Kidney epithelial cell (primary cell): Measurements from ENCODE around the gene LRRC40. TPM values are rescaled to one million over a fixed set of nuclear protein-coding genes. Genes with fewer than 3 reads are reported as not detected.

ENCODE experiments used
- DNase-seq: peaks from one replicate; pipeline ENCODE4 v3.0.0-alpha.2; 2010; ENCODE audit warnings: low read depth
- H3K27me3 ChIP-seq: 2 replicates; pipeline ENCODE4 v1.6.0; 2011; ENCODE audit warnings: low read length; ENCODE audit not compliant: control insufficient read depth, insufficient read depth
- H3K36me3 ChIP-seq: 2 replicates; pipeline ENCODE4 v1.5.1; 2011; ENCODE audit warnings: low read length; ENCODE audit not compliant: control insufficient read depth, insufficient read depth
- H3K4me3 ChIP-seq: 2 replicates; pipeline ENCODE4 v1.5.1; 2011; ENCODE audit warnings: low read depth, mild to moderate bottlenecking, control low read depth, low read length
- CTCF ChIP-seq: IDR thresholded peaks from 2 replicates; pipeline ENCODE4 v1.5.1; 2011; ENCODE audit warnings: mild to moderate bottlenecking, moderate library complexity, low read length, control low read depth, inconsistent platforms; ENCODE audit not compliant: insufficient read depth, poor library complexity, severe bottlenecking
- total RNA-seq: library from RNA; depleted of rRNA; stranded (reverse); fragments of >200 nt; gene quantifications from 2 replicates; pipeline ENCODE4 v1.2.3, GENCODE V29; 2015

Gene LRRC40
- total RNA-seq, 1 donor from 2014 or later: 26.5 TPM

- Histone ChIP-seq H3K36me3 (no peaks in the 10 kb centered on the region), H3K27me3 (no peaks in the 10 kb centered on the region), H3K4me3 (no peak overlapping the region)
- no peak for TF ChIP-seq CTCF
- DNase-seq: no peak
These were observed 26.1 kb upstream of the LRRC40 start for GRCh38 chr1:70231475-70231874.

GRCh38 chr1:70228670-70229069 is 23.3 kb upstream of the LRRC40 start:
- DNase-seq: no peak
- Histone ChIP-seq H3K36me3 (no peaks in the 10 kb centered on the region), H3K4me3 (no peak overlapping the region), H3K27me3 (no peaks in the 10 kb centered on the region)
- TF ChIP-seq CTCF: no peak

GRCh38 chr1:70227439-70227838 is 22.1 kb upstream of the LRRC40 start:
- Histone ChIP-seq H3K36me3 (no peaks in the 10 kb centered on the region), H3K4me3 (no peak overlapping the region), H3K27me3 (no peaks in the 10 kb centered on the region)
- DNase-seq: no peak
- no peak for TF ChIP-seq CTCF

GRCh38 chr1:70224954-70225353 is 19.6 kb upstream of the LRRC40 start:
- no peaks in the 10 kb centered on the region for H3K27me3 ChIP-seq
- DNase-seq: no peak
- H3K36me3 ChIP-seq: no peaks in the 10 kb centered on the region
- TF ChIP-seq CTCF: no peak
- H3K4me3 ChIP-seq: no peak overlapping the region

GRCh38 chr1:70222716-70223235 is 17.4 kb upstream of the LRRC40 start:
- no peaks in the 10 kb centered on the region for H3K27me3 ChIP-seq
- DNase-seq: no peak
- no peak for TF ChIP-seq CTCF
- H3K36me3 ChIP-seq: no peaks in the 10 kb centered on the region
- peak overlapping the region; percentile 96 for H3K4me3 ChIP-seq
